Nephron (organoid): ENCODE data around the gene TUSC7.

Experiments used
- H3K27ac Mint-ChIP-seq, 3 experiments: 2 replicates each; pipeline ENCODE4 v1.8.0; 2020; ENCODE audit warnings: mixed read lengths in 3 of 3, mild to moderate bottlenecking in 2 of 3, moderate library complexity in 1 of 3
- H3K27me3 Mint-ChIP-seq: 2 replicates; pipeline ENCODE4 v1.8.0; 2021; ENCODE audit warnings: low read depth, mild to moderate bottlenecking, moderate library complexity, mixed read lengths
- H3K36me3 Mint-ChIP-seq: 2 replicates; pipeline ENCODE4 v1.8.0; 2020; ENCODE audit warnings: low read depth, mixed read lengths
- H3K4me1 Mint-ChIP-seq: 2 replicates; pipeline ENCODE4 v1.8.0; 2020; ENCODE audit warnings: mixed read lengths
- H3K4me3 Mint-ChIP-seq, 3 experiments: 2 replicates each; pipeline ENCODE4 v1.8.0; 2020; ENCODE audit warnings: mild to moderate bottlenecking in 3 of 3, mixed read lengths in 3 of 3, moderate library complexity in 2 of 3
- H3K9me3 Mint-ChIP-seq: 2 replicates; pipeline ENCODE4 v1.8.0; 2020; ENCODE audit warnings: mixed read lengths
- TF ChIP-seq, protein P1 (sequence below), 3 experiments: fragments of 200-600 bp; sonication (generic); IDR thresholded peaks; one replicate each; pipeline ENCODE4 v1.5.0; 2021; ENCODE audit warnings: antibody characterized with exemption in 3 of 3; ENCODE audit not compliant: unreplicated experiment in 3 of 3

The TUSC7 gene

DNA sequence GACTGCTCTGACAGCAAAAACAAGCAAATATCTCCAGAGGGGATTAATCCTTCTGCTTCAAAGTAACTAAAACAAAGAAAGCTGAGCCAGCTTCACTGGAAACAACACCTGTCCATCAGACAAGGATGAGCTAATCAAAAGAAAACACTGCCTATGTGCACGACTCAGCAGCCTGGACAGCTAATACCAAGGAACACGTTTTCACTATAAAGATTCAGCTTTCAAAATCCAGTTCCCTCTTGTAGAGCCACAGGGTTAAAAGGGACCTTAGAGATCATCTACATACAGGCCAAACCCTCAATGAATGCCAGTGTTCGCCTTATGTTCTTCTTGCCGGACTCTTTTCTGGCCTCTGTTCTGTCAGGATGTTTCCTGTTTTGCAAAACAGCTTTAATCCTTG lies 6.9 kb downstream of the TUSC7 start:
- no peak overlapping the region for H3K4me3 Mint-ChIP-seq

DNA sequence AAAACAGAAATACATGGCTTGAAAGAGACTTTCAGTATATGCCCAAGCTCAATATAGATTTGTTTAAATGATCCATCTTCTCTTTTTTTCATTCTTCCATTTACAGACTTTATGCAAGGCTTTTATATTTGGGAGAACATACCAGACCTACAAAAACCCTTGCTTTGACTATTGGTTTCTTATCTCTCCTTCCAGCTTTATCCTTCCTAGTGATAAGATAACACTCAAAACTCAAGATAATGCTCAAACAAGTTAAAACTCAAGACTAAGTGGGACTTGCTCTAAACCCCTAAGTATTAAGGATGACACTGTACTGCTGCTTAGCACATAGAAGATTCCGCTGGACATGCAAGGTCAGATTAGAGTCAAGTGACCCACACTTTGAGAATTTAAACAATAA lies 8.0 kb downstream of the TUSC7 start:
- no peaks in the 10 kb centered on the region for H3K36me3 Mint-ChIP-seq
- no peaks in the 10 kb centered on the region for H3K9me3 Mint-ChIP-seq
- no peaks in the 10 kb centered on the region for H3K27me3 Mint-ChIP-seq
- no peaks in the 10 kb centered on the region for H3K4me1 Mint-ChIP-seq
- no peak overlapping the region for H3K27ac Mint-ChIP-seq
- no peak overlapping the region for H3K4me3 Mint-ChIP-seq
- TF ChIP-seq, protein P1, sequence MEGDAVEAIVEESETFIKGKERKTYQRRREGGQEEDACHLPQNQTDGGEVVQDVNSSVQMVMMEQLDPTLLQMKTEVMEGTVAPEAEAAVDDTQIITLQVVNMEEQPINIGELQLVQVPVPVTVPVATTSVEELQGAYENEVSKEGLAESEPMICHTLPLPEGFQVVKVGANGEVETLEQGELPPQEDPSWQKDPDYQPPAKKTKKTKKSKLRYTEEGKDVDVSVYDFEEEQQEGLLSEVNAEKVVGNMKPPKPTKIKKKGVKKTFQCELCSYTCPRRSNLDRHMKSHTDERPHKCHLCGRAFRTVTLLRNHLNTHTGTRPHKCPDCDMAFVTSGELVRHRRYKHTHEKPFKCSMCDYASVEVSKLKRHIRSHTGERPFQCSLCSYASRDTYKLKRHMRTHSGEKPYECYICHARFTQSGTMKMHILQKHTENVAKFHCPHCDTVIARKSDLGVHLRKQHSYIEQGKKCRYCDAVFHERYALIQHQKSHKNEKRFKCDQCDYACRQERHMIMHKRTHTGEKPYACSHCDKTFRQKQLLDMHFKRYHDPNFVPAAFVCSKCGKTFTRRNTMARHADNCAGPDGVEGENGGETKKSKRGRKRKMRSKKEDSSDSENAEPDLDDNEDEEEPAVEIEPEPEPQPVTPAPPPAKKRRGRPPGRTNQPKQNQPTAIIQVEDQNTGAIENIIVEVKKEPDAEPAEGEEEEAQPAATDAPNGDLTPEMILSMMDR (IDR thresholded peaks at IDR 0.05; ENCODE audit: unreplicated experiment in 3 of 3), result no peak

More for the DNA sequence above, 6.9 kb downstream of the TUSC7 start:
- H3K27ac Mint-ChIP-seq, result no peak overlapping the region
- H3K4me1 Mint-ChIP-seq, result no peaks in the 10 kb centered on the region
- no peaks in the 10 kb centered on the region for H3K9me3 Mint-ChIP-seq
- H3K36me3 Mint-ChIP-seq, result no peaks in the 10 kb centered on the region
- TF ChIP-seq, protein P1 (IDR thresholded peaks at IDR 0.05; ENCODE audit: unreplicated experiment in 3 of 3), result no peak
- H3K27me3 Mint-ChIP-seq, result no peaks in the 10 kb centered on the region

DNA sequence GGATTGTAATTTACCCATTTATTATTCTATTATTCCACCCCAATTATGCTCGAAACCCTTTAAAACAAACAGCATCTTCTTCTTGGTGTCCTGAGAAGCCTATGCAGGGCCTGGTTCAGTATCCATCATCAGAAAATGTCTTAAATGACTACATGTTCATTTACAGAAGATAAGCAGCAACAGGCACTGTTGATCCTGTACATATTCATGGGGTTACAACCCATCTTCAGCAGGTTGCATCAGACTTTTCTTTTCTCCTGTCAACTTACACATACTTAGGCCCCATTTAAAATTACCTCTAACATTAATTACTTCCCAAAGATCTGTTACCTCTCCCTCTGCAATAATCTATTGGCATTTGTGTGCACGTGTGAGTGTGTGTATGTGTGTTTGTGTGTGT lies 18.9 kb downstream of the TUSC7 start:
- Mint-ChIP-seq H3K4me3 (no peak overlapping the region), H3K27me3 (no peaks in the 10 kb centered on the region), H3K4me1 (no peaks in the 10 kb centered on the region), H3K36me3 (no peaks in the 10 kb centered on the region), H3K9me3 (no peaks in the 10 kb centered on the region), H3K27ac (no peak overlapping the region)
- TF ChIP-seq, protein P1 (IDR thresholded peaks at IDR 0.05; ENCODE audit: unreplicated experiment in 3 of 3), result no peak

DNA sequence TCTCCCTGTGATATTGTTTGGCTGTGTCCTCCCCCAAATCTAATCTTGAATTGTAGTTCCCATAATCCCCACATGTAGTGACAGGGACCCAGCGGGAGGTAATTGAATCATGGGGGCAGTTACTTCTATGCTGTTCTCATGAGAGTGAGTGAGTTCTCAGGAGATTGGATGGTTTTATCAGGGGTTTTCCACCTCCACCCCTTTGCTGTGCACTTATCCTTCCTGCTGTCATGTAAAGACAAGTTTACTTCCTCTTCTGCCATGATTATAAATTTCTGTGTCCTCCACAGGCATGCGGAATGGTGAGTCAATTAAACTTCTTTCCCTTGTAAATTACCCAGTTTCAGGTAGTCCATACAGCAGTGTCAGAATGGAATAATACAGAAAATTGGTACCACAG lies 24.7 kb downstream of the TUSC7 start:
- Mint-ChIP-seq H3K36me3 (no peaks in the 10 kb centered on the region), H3K9me3 (peaks cover 9% of the 10 kb centered on the region), H3K27ac (no peak overlapping the region), H3K4me1 (no peaks in the 10 kb centered on the region), H3K27me3 (no peaks in the 10 kb centered on the region), H3K4me3 (no peak overlapping the region)
- TF ChIP-seq, protein P1 (IDR thresholded peaks at IDR 0.05; ENCODE audit: unreplicated experiment in 3 of 3), result no peak

DNA sequence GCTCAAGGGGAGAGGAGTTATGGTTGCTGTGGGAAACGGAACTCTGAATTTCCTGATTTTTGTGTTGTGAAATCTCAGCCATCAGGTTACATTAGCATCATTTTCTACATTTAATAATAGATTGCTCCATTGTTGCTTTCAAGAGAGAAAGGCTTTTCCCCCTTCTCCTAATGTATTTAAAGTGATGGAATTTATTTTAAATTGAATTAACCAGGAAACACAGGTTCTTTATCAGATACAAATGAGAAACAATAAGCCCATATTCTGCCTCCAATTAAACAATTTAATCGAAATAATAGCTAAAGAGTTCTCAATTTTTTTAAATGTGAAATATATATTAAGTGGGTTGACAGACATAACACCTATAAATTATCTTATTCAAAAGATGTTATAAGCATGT lies 30.1 kb downstream of the TUSC7 start:
- TF ChIP-seq, protein P1 (IDR thresholded peaks at IDR 0.05; ENCODE audit: unreplicated experiment in 3 of 3), result no peak
- peaks cover 4% of the 10 kb centered on the region for H3K9me3 Mint-ChIP-seq
- H3K4me1 Mint-ChIP-seq, result no peaks in the 10 kb centered on the region
- no peaks in the 10 kb centered on the region for H3K36me3 Mint-ChIP-seq
- H3K27me3 Mint-ChIP-seq, result no peaks in the 10 kb centered on the region
- H3K27ac Mint-ChIP-seq, result no peak overlapping the region
- no peak overlapping the region for H3K4me3 Mint-ChIP-seq

DNA sequence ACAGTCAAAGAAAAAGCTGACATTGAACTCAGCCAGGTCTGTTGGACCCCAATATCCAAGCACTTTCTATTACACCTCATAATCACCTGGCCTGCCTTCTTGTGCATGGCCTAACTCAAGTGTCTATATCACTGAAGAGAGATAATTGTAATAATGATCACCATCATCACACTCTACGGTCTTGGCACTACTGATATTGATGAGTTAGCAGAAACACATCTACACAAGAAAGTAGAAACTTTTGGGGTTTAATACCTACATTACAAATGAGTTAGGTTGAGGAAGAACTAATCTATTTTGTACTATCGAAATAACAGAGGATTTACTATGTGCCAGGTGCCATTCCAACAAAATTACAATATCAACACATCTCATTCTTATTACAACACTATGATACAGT lies 30.7 kb downstream of the TUSC7 start:
- Mint-ChIP-seq H3K27me3 (no peaks in the 10 kb centered on the region), H3K27ac (no peak overlapping the region), H3K36me3 (no peaks in the 10 kb centered on the region)

More for the DNA sequence above, 30.7 kb downstream of the TUSC7 start:
- H3K9me3 Mint-ChIP-seq, result peaks cover 3% of the 10 kb centered on the region
- no peak overlapping the region for H3K4me3 Mint-ChIP-seq
- TF ChIP-seq, protein P1 (IDR thresholded peaks at IDR 0.05; ENCODE audit: unreplicated experiment in 3 of 3), result no peak
- H3K4me1 Mint-ChIP-seq, result no peaks in the 10 kb centered on the region
